NCI-H1417 treated with DMSO at 0.1 percent for 48 hours (cell line): ENCODE measurements around the gene GRIN2C.

Experiments
- DNase-seq: peaks from one replicate; lab custom pipeline; 2025; lab: John Stamatoyannopoulos, UW

Gene GRIN2C

DNA sequence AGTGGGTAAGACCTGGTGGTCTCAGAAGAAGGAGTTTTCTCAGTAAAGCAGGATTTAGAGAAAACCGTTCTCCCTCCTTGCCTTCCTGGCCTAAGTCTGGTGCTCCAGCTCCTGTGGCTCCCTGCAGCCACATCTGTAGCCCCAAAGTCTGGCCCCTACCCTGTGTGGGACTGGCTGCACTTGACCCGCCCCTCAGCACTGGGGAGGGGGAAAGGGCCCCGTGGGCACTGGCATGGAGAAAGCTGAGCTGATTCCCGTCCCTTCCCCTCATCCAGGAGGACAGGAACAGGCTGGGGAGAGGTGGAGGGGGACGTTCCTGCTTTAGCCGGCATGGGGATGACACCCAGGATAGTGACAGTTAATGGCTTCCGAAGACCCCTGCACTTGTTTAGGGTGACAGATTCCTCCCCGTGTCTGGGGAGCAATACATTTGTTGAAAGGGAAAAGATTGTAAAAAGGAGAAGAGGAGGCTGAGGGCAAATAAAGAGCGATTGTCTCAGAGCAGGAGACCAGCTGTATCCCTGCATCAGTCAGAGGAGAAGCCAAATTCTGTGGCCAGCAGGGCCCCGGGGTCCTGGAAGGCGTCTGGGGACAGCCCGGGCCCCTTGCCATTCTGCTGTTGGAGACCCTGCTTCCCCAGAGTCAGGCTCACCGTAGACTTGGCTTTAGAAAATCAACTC, 37.9 kb downstream of the GRIN2C start:
- no peak for DNase-seq

DNA sequence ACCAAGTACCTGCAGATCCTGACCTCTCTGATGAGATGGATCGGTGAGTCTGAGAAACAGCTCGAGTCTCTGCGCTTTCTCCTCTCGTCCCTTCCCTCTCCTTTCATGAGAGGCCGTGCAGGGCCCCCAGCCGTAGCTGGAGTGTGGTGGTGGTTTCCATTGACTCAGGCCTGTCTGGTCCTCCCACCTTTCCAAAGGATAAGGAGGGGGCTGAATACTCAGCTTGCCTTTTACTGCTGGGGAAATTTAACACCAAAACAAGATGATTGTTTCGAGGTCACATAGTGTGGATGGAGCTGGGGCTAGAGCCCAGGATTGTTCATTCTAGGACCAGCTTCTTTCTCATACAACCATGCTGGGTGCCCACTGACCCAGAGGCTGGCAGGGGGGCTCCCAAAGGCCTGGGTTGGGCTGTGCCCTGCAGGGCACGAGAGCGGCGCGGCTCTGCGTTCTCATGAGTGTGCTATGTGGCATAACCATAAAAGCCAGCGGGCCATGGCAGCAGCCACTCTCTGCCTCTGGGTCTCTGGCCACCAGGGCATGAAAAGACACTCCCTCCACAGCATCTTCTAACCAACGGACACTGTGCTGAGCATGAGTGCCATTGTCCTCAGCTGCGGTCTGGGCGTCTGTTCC, 39.8 kb downstream of the GRIN2C start:
- no peak for DNase-seq

DNA sequence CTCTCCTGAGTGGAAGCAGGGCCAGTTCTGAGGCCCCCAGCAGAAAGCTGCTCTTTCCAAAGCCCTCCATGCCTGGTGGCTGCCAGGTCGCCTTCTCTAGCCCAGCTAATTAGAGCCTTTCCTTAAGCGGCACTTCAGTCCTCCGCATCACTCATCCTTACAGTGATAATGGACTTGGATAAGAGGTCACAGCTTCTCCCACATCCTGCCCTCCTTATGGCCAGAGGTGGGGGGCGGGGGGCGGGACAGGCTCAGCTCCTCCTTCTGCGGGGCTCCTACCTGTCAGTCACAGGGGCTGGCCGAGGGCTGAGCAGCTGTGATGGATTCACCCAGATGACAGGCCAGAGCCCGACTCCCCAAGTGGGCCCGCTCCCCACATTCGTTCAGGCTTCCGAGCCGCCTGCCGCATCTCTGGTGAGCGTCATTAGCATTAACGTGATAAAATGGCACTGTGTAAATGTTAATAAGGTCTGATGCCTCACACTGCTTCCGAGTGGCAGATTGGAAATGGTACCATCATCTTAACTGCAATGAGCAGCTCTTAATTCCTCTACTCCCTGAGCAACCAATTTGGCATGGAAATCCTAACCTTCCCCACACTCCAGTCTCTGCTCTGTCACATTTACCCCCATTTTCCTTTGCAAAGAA, 41.3 kb downstream of the GRIN2C start:
- no peak for DNase-seq

DNA sequence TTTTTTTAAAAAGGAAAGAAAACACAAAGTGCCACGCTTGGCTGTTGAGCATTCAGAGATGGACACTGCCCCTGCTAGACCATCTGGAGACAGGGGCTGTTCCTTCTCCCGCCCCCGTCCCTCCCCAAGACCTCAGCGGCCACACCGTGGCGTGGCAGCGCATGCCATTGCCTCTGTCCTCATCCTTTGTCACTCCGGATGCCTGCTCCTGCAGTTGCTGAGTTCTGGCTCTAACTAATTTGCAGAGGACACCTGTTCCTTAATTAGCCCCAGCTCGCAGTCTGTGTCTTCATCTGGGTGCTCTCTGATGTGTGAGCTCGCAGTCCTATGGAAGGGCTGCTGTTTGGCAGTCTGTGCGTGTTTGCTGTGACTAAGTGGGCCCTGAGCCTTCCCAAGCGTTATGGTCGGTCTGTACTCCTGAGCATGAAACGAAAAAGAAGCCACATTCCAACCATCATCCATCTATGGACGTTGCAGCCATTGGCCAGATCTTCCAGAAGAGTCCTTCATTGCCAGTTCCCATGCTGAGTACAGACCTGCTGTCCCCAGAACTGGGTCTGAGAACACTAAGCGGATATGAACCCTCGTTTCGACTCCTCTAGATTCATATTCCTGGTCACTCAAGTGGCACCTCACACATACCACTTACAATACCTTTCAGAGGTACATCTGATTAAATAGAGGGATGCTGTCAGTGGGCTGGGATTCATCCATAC, 42.6 kb downstream of the GRIN2C start:
- DNase-seq: no peak

DNA sequence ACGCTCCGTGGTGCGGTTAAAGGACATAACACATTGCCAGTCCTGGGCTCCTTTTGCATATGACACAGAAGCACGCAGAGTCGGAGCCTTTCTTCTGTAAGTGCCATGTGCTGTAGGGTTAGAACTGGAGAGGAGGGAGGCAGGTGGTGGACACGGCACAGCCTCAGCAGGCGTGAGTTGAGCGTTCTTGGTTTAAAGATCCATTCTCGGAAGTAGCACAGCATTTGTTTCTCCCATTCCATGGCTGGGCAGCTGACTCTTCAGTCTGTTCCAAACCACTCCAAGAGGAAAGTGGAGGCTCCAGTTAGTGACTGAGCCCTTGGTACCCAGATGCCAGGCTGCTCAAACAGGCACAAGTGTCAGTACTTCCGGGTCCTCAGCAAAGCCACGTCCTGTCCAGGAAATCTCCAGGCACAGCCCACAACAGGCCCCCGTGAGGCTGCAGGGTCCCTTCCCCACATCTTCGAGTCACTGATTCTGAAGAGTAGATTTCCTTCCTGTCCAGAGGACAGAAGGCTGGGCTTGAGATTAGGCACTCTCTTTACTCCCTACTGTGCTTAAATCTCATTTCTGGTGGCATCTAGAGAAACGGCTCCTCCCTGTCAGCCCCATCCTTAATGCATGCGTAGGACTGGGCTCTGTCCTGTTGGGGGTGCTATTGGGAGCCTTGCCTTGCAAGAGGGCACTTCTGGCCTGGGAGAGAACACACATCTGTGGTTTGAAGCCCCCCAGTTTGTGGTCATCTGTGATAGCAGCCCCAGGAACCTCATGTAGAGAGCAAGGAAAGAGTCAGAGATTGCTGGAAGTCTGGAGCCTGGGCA, 43.9 kb downstream of the GRIN2C start:
- no peak for DNase-seq

DNA sequence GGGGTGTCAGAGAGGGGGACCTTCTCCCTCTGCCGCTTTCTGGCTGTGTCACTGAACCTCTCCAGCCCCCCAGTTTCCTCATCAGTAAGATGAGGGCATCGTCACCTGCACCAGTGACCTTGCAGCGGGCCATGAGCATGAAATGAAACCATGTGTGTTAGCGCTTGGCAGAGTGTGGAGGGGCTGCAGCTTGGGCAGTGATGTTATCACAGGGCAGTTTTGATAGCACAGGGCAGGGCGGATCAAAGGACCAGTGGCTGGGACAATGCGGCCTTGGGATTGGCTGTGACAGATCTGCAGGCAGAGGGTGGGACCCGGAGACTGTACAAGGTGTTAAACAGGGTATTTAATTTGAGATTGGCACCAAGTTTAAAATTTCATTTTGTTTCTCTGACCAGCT, 44.6 kb downstream of the GRIN2C start:
- DNase-seq: no peak

DNA sequence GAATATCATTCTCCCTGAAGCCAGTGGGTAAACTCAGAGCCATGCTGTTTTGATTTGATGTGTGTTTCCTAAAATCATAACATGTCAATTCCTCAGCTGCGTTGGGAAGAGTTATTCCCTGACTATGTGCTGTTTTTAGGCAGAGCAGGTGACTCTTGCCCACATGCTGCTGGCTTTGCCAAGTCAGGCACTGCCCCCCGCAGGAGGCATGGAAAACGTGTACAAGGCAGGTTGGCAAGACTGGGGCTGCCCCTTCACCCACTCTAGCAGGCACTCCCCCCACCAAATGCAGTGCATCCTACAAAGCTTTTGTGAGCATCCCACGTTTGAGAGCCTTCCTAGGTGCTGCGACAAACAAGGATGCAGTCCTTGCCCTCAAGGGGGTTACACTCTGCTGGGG, 45.2 kb downstream of the GRIN2C start:
- DNase-seq: no peak

DNA sequence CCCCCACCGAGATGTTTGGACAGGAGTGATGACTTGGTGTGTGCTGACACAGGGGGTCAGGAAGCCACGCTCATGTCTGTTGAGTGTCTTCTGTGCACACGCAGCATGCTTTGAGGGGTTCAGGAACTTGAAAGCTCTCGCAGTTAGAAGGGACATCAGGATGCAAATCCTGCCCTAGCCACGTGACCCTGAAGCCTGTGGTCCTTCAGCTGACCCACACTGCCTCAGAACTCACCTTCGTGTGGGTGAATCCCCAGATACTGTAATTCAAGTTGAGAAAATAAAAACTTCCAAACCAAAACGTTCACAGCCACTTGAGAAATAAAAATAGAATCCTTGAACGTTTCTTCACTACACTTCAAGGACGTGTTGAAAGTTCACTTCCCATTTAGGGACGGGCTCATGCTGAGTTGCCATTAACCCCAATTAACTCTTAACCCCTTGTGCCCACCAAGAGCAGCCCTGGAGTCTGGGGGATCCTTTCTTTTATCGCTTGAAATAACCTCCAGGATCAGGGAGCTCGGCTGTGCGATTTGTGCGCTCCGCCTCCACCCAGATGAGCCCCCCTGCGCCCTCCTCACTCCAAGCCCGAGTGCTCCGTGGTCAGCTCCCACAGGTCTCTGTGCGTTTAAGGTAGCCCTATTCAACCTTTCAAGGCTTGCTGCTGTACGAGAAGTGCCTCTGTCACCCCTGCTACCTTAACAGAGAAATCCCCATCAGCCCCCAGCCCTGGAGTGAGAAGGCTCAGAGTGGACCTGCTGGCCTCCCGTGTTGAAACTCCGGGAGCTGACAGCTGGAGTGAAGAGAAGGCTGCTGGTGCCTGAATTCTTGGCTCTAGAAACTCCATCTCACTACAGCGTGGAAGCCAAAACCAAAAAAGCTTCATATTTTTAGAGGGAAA, 47.3 kb downstream of the GRIN2C start:
- no peak for DNase-seq

DNA sequence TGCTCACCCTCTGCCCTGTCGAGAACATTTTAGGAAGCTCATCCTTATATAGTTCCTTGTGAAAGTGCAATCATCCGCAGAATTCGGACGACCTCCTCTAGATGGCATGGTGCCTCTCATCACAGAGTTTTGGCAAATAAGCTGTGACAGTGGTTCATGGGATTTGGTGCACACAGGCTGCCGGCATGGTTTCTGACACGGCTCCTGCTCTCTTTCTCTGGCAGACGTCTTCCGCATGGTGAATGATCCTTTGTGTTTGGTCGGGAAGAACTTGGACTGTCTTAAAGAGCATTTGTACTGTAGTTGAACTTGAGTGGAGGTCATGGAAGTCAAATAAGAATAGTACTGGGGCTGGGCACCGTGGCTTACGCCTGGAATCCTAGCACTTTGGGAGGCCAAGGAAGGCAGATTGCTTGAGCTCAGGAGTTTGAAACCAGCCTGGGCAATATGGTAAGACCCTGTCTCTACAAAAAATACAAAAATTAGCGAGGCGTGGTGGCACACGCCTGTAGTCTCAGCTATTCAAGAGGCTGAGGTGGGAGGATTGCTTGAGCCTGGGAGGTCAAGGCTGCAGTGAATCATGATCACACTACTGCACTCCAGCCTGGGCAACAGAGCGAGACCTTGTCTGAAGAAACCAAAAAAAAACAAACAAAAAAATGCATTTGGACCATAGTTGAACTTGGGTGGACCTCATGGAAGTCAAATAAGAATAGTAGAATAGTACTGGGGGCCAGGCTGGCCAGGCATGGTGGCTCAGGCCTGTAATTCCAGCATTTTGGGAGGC, 48.8 kb downstream of the GRIN2C start:
- DNase-seq: no peak

DNA sequence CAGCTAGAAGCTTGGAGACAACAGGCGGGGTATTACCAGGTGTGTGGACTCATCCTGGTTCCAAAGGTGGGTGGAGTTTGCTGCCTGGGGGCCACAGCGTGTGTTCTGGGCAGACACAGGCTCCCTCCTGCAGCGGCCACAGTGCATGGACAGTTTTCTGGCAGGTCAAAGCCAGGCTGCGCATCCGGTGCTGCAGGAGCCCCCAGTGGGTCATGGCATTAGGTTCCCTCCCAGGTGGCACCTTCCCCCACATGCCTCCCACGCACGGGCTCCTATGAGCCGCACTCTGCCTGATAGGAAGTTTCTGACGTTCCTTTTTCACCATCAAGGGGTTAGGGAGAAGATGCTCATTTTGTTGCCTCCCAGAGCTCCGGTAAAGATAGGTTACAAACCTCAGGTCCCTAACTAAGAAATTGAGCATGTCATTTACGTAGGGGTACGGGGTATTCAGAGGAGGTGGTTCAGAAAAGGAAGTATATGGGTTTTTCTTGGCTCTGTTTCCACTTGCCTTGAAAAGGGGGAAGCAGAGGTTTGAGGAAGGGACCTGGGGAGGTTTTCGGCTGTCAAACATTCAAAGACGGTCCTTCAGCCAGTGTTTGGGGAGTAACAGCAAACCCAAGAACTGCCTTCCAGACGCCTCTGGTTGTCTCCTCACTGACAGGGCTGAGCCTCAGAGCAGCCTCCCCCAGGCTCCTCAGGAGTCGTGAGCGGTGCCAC, 50.8 kb downstream of the GRIN2C start:
- no peak for DNase-seq

DNA sequence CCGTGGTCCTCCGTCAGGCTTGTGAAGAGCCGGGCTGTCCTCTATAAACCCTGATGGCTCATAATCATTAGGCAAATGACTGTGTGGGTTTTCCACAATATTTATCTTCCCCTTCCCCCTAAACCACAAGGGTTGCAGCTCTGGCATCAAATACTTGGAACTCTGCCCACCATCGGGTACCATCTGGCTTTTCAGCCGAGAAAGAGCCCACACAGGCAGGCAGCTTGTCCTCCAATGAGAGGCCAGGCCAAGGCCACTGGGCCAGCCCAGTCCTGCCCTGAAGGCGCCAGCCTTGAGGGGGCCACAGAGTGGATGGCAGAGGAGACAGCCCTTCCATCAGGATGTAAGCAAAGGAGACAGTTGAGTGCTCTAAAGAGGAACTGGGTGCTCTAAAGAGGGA, 51.8 kb downstream of the GRIN2C start:
- DNase-seq: no peak

DNA sequence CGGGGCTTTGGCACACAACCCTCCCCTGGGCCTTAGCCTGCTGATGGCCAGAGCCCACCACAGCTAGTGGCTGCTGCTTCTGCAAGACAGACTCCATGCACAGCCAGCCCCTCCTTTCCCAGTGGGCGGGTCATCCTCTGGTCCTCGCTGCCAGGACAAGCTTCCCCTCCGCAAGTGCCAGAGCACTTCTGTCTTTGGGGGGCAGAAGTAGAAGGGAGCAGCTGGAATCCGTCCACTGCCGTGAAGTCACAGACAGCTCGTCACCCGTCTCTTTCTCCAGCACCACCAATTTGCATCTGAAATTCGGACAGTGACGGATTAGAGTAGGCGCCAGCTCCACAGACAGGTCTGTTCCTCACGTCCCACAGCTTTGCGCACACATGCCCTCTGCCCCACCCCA, 52.2 kb downstream of the GRIN2C start:
- no peak for DNase-seq

DNA sequence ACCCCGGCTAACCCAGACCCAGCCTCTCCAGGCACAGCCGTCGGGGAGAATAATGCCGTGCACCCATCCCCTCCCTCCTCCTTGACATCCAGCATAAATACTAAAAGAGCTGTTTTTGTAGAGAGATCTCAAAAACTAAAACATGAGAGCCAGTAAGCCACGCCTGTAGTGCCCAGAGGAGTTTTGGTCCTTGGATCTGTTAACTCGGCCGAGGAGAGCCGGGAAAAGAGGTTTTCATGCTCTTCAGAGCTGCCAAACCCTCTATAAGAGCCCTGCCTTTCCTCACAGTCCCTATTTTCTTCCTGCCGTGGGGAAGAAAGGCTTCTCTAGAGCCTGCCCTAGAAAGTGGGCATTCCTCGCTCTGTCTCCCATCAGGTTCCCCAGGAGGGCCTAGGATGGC, 53.4 kb downstream of the GRIN2C start:
- DNase-seq: no peak

DNA sequence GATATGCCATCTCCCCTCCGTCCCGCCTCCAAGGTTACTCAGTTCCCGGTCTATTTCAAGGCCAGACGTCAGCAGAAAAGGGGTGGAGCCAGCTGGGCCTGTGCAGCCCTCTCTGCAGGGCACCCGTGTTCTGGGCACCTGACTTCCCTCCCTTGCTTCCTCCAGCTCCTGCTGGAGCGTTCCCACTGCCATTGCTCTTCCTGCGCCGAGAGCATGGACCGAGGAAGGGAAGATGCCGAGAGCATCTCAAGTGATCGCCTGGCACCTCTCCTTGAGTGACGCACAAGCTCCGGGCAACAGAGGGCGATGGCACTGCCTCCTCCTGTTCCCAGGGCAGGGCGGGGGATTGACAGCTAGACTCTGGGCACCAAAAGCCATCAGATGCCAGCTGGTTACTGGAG, 54.1 kb downstream of the GRIN2C start:
- no peak for DNase-seq

DNA sequence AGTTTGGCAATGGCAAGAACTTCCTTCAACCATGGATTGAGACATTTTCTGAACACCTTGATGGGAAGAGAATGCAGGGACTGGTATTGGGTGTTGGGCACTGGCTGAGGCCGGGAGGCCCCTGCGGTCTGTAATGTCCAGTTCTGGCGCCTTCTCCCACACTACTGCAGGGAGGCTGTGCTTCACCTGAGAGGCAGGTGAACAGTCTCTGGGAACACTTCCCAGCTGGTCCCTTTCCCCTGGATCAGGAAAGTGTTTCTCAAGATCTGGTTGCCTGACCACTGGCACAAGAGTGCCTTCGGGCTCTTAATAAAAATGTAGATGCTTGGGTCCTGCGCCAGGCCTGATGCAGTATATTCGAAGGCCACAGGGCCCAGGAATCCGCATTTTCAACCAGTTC, 55.0 kb downstream of the GRIN2C start:
- DNase-seq: no peak

DNA sequence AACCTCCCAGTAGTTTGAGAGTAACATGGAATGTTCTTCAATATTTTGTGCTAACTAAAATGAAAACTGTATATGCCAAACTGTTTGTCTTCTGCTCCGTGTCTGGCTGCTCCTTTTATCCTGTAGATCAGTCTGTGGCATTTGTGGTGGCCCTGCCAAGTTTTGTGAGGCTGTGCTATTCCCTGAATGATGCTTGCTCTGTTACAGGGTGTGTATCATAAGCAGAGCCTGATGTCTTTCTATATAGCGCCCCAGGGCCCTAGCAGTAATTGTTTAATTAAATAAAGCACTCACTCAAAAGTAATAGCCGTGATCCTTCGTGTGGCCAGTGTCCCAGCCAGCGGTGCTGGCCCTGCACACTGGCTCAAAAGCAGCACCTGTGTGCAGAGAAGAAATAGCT, 55.7 kb downstream of the GRIN2C start:
- no peak for DNase-seq

DNA sequence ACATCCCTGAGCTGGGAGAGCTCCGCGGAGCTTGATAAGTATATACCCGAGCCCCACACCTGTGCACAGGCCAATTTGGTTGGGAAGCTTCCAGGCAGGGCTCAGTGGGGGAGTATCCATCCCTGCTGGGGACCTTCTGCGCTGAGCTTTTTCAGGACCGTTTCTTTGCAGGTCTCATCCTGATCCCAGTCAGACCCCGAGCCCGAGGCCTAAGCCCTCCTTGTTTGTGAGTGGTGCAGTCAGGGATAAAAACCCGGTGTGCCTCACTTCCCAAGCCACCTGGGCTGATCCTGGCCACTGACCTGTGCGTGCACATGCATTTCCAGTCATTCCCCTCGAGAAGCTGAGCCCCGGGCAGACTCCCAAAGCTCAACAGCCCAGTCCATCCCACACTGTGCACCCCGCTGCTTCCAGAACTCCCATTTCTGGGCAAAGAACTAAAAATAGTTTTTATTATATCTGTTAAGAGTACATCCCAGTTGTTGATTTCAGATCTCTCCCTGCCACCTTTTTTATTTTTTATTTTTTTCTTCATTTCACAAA, 56.2 kb downstream of the GRIN2C start:
- no peak for DNase-seq

DNA sequence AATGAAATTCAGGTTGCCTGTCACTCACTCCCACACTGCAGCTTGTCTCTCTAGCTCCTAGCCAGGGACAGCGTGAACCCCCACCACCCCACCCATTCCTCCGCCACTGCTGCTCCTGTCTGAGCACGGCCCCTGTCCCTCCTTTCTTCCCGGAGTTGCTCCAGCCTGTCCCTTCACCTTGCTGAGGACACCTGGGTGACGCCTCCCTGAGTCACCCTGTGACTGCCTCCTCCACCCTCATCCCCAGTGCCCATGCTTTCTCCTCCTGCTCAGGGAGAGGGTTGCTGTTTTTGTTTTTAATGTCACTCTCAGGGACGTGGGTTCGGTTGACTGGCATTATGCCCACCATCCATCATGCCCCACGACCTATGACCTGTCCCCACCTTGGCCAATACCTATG, 57.8 kb downstream of the GRIN2C start:
- no peak for DNase-seq

DNA sequence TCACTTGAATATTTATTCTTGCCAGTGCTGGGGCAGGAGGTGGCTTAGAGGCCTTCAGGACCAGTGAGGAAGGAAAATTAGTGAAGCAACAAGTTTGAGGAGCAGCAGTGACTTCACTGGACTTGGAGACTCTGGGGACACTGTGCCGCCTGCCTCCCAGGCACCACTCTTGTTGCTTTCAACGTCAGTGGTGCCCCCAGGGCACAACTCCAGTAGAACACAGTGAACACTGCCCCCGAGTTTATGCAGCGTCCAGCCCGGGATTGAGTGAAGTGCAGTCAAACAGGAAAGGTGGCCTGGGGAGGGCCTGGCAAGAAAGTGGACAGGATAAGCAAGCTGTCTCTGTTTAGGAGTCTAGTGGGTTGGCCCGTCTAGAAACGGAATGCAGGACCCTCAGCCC, 59.2 kb downstream of the GRIN2C start:
- no peak for DNase-seq
